Small intestine (tissue), 7 donors: Measurements from ENCODE around the gene ACER2. TPM values are rescaled to one million over a fixed set of nuclear protein-coding genes. Genes with fewer than 3 reads are reported as not detected.
"Not testable (repeated sequence)": the region's sequence is repeated elsewhere in the genome, so short reads cannot be mapped to it uniquely, and the experiment has no call there.

Source experiments
- DNase-seq, 2 donors: peaks; one replicate each; pipeline versions ENCODE4 v3.0.0 to v3.0.0-alpha.2; 2013
- FAIRE-seq: peaks from 2 replicates; lab custom pipeline; 2012; peaks lifted over from hg19 to GRCh38; lab: Jason Lieb, UNC
- H3K27ac ChIP-seq, 3 donors: one replicate each; pipeline ENCODE4 v1.5.1; 2013; ENCODE audit warnings: low read length in 2 of 3, mild to moderate bottlenecking in 2 of 3, control low read depth in 1 of 3, inconsistent platforms in 1 of 3, low read depth in 1 of 3, moderate library complexity in 1 of 3
- H3K27me3 ChIP-seq, 3 donors: one replicate each; pipeline ENCODE4 v1.6.1; 2013; ENCODE audit warnings: low read length in 3 of 3, inconsistent platforms in 1 of 3; ENCODE audit not compliant: control insufficient read depth in 3 of 3, insufficient read depth in 3 of 3
- H3K36me3 ChIP-seq, 3 donors: one replicate each; pipeline ENCODE4 v1.6.1; 2013; ENCODE audit warnings: low read length in 3 of 3, inconsistent platforms in 1 of 3, low read depth in 1 of 3, mild to moderate bottlenecking in 1 of 3, moderate library complexity in 1 of 3; ENCODE audit not compliant: control insufficient read depth in 3 of 3, insufficient read depth in 2 of 3
- H3K4me1 ChIP-seq, 3 donors: one replicate each; pipeline ENCODE4 v1.6.1; 2013; ENCODE audit warnings: low read length in 2 of 3, inconsistent platforms in 1 of 3, low read depth in 1 of 3, mild to moderate bottlenecking in 1 of 3, moderate library complexity in 1 of 3; ENCODE audit not compliant: control insufficient read depth in 3 of 3, insufficient read depth in 2 of 3
- H3K4me3 ChIP-seq, 3 donors: one replicate each; pipeline ENCODE4 v1.5.1; 2013; ENCODE audit warnings: low read length in 3 of 3, control low read depth in 1 of 3, inconsistent platforms in 1 of 3, low read depth in 1 of 3, mild to moderate bottlenecking in 1 of 3, moderate library complexity in 1 of 3
- H3K9me3 ChIP-seq, 2 donors: one replicate each; pipeline ENCODE4 v1.6.1; 2013; ENCODE audit warnings: low read depth in 1 of 2, low read length in 1 of 2; ENCODE audit not compliant: control insufficient read depth in 2 of 2, insufficient read depth in 1 of 2
- WGBS, 3 donors: extraction: QIAGEN DNeasy Blood & Tissue Kit; methylation state at CpG; one replicate each; pipeline ENCODE4 v1.1.7; 2013; 5-methylcytosine and 5-hydroxymethylcytosine counted together
- polyA plus RNA-seq, 4 donors: library from polyadenylated mRNA; stranded (reverse) in 3 of 4; unstranded in 1 of 4; fragments of 200-250 nt in 3 of 4; fragments of 120-200 nt in 1 of 4; gene quantifications; one replicate each; pipeline versions ENCODE4 v1.2.1 to v1.2.3, GENCODE V29; 2013
- donor health status: healthy with polysubstance abuse.
- donor health status: control.
- donor health status: control.
- donor health status: Bipolar disorder and iron deficiency.
- donor health status: healthy.

ACER2 gene
- polyA plus RNA-seq, 4 donors, result 0.45 to 4.9 (median 1.1) TPM

DNA sequence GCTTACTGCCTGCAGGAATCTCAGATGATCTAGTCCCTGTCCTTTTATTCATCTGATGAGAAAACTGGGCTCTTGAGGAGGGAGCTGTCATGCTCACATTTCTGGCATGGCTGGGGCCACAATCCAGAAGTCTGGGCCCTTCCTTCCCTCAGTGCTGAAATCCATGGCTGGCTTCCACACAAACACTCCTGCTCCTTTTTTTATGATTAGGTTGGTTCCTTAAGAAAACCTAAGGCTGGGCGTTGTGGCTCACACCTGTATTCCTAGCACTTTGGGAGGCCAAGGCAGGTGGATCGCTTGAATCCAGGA is 1.3 kb downstream of the ACER2 start:
- WGBS, 3 donors, result 90 to 98% (median 95%) methylated on average over 2 of the region's 2 CpGs
- peaks cover 0 to 8% (median 0%) of the 10 kb centered on the region in 3 donors for H3K4me1 ChIP-seq
- no peak overlapping the region for H3K27ac ChIP-seq
- no peaks in the 10 kb centered on the region for H3K36me3 ChIP-seq
- FAIRE-seq (no peak), DNase-seq (no peak)
- no peaks in the 10 kb centered on the region for H3K9me3 ChIP-seq
- peak overlapping the region in 1 of 3 donors; percentile 81 for H3K4me3 ChIP-seq
- H3K27me3 ChIP-seq, result no peaks in the 10 kb centered on the region

DNA sequence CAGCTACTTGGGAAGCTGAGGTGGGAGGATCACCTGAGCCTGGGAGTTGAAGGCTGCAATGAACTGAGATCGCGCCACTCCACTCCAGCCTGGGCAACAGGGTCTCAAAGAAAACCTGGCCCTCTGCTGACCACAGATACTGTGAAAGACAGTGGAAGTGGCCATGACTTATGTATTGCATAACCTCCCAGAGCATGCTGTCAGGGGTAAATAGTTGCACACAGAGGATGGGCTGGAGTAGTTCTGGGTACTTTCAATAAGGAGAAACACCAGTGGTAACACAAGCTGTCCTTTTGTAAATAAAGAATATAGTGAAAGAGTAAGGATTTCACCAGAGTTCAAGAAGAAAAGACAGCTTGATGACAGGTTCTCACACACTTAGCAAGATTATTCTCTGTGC is 1.8 kb downstream of the ACER2 start:
- WGBS, 3 donors, result 98 to 100% (median 99%) methylated on average over 2 of the region's 2 CpGs
- H3K4me3 ChIP-seq, result no peak overlapping the region
- H3K9me3 ChIP-seq, result no peaks in the 10 kb centered on the region
- no peak for DNase-seq
- H3K27me3 ChIP-seq, result no peaks in the 10 kb centered on the region
- H3K27ac ChIP-seq, result no peak overlapping the region
- FAIRE-seq, result no peak
- no peaks in the 10 kb centered on the region for H3K36me3 ChIP-seq
- H3K4me1 ChIP-seq, result peaks cover 0 to 5% (median 0%) of the 10 kb centered on the region in 3 donors

DNA sequence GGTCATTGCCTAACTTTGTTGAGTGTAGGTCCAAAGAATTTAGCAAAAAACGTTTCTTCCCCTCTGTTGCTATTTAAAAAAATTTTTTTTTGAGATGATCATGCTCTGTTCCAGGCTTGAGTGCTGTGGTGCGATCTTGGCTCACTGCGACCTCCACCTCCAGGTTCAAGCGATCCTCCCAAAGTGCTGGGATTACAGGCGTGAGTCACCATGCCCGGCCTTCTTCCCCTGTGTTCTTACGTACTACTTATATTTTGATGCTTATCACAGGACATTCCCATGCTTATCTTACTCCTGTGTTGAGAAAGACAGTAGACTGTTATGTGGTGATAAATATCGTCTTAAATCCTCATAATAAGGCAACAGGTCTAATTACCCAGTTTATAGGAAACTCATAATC is 2.5 kb downstream of the ACER2 start:
- H3K27me3 ChIP-seq, result no peaks in the 10 kb centered on the region
- FAIRE-seq (no peak), DNase-seq (no peak)
- peaks cover 0 to 5% (median 0%) of the 10 kb centered on the region in 3 donors for H3K4me1 ChIP-seq
- H3K9me3 ChIP-seq, result no peaks in the 10 kb centered on the region
- no peak overlapping the region for H3K4me3 ChIP-seq
- no peaks in the 10 kb centered on the region for H3K36me3 ChIP-seq
- WGBS, 3 donors, result 87 to 90% (median 89%) methylated on average over 8 of the region's 8 CpGs
- H3K27ac ChIP-seq, result no peak overlapping the region

DNA sequence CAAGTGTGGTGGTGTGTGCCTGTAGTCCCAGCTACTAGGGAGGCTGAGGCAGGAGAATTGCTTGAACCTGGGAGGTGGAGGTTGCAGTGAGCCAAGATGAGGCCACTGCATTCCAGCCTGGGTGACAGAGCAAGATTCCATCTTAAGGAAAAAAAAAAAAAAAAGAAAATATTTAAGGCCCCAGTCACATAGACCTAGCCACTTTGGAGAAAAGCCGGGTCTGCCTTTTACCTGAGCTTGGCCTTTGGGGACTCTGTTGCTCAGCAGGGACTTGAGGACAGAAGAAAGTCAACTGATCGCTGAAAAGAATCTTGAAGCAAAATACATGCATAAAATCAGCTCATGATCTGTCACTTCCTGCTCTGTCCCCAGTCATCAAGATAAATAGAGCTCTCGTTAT is 4.6 kb downstream of the ACER2 start:
- DNase-seq, H3K9me3 ChIP-seq, H3K4me1 ChIP-seq, H3K4me3 ChIP-seq, H3K27ac ChIP-seq, FAIRE-seq, H3K36me3 ChIP-seq, H3K27me3 ChIP-seq: not testable (repeated sequence)
- 62 to 93% (median 76%) methylated on average over 3 of the region's 3 CpGs for WGBS, 3 donors

DNA sequence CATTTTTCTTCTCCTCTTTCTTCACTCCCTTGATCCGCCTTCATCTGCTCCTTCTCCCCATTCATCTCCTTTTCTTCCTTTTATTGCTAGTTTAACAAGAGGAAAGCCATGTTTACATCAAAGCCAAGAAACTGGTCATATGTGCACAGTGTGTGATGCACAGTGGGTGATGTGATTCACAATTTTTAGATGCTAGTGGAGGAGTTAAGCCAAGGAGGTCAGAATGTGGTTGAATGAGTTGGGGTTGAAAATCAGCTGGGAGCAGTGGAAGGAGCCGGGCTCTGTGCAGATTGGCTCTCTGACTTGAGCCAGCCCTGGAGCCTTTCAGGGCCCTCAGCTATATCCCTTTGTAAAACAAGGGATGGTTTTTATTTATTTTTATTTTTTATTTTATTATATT is 7.3 kb downstream of the ACER2 start:
- FAIRE-seq, result no peak

DNA sequence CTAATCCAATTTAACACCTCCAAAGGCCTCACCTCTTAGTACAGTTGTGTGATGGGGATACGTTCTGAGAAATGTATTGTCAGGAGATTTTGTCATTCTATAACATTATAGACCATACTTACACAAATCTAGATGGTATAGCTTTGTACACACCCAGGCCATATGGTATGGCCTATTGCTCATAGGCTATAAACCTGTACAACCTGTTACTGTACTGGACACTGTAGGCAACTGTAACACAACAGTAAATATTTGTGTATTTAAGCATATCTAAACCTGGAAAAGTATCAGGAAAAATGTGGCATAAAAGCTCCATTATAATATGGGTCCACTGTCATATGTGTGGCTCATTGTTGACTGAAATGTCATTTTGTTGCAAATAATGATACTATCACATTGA is 12.1 kb downstream of the ACER2 start:
- no peaks in the 10 kb centered on the region for H3K4me1 ChIP-seq
- no peaks in the 10 kb centered on the region for H3K9me3 ChIP-seq
- FAIRE-seq (no peak), DNase-seq (no peak)
- no peak overlapping the region for H3K27ac ChIP-seq
- whole genome bisulfite sequencing, 3 donors, result 76 to 88% (median 87%) methylated on average over 1 of the region's 1 CpG
- no peaks in the 10 kb centered on the region for H3K27me3 ChIP-seq
- no peaks in the 10 kb centered on the region for H3K36me3 ChIP-seq
- H3K4me3 ChIP-seq, result no peak overlapping the region

More for the DNA sequence above, 7.3 kb downstream of the ACER2 start:
- no peaks in the 10 kb centered on the region for H3K27me3 ChIP-seq
- no peak for DNase-seq
- H3K9me3 ChIP-seq, result no peaks in the 10 kb centered on the region
- H3K4me3 ChIP-seq, result no peak overlapping the region
- H3K36me3 ChIP-seq, result no peaks in the 10 kb centered on the region
- H3K27ac ChIP-seq, result no peak overlapping the region
- H3K4me1 ChIP-seq, result no peaks in the 10 kb centered on the region
- WGBS, 3 donors, result 97 to 100% (median 98%) methylated on average over 2 of the region's 2 CpGs

DNA sequence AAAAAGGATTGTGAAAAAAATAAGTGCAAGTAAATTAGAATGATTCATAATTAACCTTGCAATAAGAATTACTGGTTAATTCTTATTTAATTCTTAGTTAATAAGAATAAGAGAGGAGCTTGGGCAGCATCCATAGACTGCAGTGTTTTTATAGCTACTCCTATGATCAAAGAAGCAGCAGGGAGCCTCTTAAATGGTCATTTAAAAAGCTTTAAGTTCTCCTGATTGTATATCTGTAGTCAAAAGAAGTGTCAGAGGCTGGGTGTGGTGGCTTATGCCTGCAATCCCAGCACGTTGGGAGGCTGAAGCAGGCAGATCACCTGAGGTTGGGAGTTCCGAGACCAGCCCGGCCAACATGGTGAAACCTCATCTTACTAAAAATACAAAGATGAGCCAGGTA is 14.4 kb downstream of the ACER2 start:
- Histone ChIP-seq H3K9me3 (no peaks in the 10 kb centered on the region), H3K27ac (no peak overlapping the region), H3K4me3 (no peak overlapping the region), H3K27me3 (no peaks in the 10 kb centered on the region), H3K36me3 (no peaks in the 10 kb centered on the region), H3K4me1 (no peaks in the 10 kb centered on the region)
- FAIRE-seq (no peak), DNase-seq (no peak)
- WGBS, 3 donors, result 92 to 96% (median 94%) methylated on average over 3 of the region's 3 CpGs

DNA sequence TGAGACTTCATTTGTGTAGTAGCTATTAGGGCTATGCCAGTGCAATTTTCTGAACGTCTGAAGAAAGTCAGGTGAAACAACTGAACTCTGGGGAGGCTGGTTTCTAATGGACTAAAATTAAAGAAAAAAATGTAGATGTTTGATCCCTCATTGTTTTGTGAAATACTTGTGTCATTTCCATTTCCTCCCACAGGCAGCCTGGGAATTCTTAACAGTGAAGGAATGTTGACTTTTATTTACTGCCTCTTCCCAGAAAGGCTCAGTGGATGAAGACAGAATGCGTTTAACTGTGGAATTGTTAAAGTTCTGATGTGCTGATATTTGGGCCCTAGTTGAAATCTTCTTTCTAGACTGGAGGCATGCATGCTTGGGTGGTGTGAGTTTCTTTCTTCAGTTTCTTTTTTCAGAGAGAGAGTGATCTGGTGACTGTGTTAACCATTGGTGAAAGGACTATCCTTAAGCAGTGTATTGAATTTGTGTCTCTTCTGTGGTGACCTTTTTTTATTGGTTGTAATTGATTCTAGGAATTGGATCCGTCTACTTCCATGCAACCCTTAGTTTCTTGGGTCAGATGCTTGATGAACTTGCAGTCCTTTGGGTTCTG is 15.5 kb downstream of the ACER2 start:
- H3K27me3 ChIP-seq, result no peaks in the 10 kb centered on the region
- FAIRE-seq (no peak), DNase-seq (no peak)
- H3K27ac ChIP-seq, result no peak overlapping the region
- 61 to 75% (median 70%) methylated on average over 3 of the region's 3 CpGs for WGBS, 3 donors
- H3K4me3 ChIP-seq, result no peak overlapping the region
- H3K4me1 ChIP-seq, result no peaks in the 10 kb centered on the region
- H3K36me3 ChIP-seq, result no peaks in the 10 kb centered on the region
- H3K9me3 ChIP-seq, result no peaks in the 10 kb centered on the region

DNA sequence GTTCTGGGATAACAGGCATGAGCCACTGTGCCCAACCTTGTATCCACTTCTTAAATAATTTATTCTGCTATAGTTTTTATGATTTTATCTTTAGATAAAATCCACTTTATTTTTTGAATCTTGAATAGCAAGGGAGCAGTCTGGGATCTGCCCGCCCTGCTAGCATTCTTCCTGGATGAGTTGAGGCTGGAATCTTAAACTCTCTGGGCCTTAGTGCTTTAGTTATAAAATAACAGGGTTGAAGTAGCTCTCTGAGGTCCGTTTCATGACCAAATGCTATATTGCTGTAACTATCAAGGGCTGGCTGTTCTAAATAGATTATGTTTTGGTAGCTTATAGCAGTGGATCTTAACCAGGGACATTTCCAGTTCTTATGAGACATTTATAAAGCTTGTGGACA is 20.8 kb downstream of the ACER2 start:
- 75 to 78% (median 76%) methylated on average over 2 of the region's 2 CpGs for WGBS, 3 donors
- DNase-seq, result no peak
- Histone ChIP-seq H3K4me3 (no peak overlapping the region), H3K27ac (no peak overlapping the region), H3K27me3 (no peaks in the 10 kb centered on the region), H3K4me1 (no peaks in the 10 kb centered on the region), H3K36me3 (no peaks in the 10 kb centered on the region), H3K9me3 (no peaks in the 10 kb centered on the region)
- FAIRE-seq, result no peak
